NB4 (cell line): ENCODE results near the gene JHY.

ENCODE experiments used
- MYC ChIP-seq: IDR thresholded peaks from 2 replicates; pipeline ENCODE4 v1.6.1; 2011; ENCODE audit warnings: low read depth, low read length
- POLR2A ChIP-seq: IDR thresholded peaks from 2 replicates; pipeline ENCODE4 v1.6.1; 2011; ENCODE audit warnings: mild to moderate bottlenecking; ENCODE audit not compliant: insufficient read length; ENCODE audit errors: extremely low read depth
- TF ChIP-seq, protein P1 (sequence below): IDR thresholded peaks from one replicate; pipeline ENCODE4 v1.5.1; 2012; ENCODE audit warnings: low read depth, low read length
- TF ChIP-seq, protein P2 (sequence below): IDR thresholded peaks from 2 replicates; pipeline ENCODE4 v1.6.1; 2011; ENCODE audit warnings: low read depth, low read length

DNA sequence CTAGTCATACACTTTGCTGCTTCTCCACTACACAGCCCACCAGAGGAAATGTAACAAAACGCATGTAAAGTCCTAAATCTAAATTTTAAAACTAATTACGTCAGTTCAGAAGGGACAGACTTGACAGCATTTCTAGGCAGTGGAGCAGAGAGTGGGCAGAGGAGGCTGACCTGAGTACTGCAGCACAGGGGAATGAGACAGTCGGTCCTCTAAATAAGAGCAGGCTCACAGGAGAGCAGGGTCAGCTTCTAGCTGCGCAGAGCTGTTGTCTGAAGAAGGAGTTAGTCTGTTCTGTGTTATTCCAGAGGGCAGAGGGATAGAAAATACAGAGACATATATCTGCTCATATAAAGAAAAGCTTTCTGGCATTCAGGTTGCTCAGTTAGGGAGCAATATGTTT is 40.3 kb downstream of the JHY start:
- TF ChIP-seq, protein P1, sequence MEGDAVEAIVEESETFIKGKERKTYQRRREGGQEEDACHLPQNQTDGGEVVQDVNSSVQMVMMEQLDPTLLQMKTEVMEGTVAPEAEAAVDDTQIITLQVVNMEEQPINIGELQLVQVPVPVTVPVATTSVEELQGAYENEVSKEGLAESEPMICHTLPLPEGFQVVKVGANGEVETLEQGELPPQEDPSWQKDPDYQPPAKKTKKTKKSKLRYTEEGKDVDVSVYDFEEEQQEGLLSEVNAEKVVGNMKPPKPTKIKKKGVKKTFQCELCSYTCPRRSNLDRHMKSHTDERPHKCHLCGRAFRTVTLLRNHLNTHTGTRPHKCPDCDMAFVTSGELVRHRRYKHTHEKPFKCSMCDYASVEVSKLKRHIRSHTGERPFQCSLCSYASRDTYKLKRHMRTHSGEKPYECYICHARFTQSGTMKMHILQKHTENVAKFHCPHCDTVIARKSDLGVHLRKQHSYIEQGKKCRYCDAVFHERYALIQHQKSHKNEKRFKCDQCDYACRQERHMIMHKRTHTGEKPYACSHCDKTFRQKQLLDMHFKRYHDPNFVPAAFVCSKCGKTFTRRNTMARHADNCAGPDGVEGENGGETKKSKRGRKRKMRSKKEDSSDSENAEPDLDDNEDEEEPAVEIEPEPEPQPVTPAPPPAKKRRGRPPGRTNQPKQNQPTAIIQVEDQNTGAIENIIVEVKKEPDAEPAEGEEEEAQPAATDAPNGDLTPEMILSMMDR, result no peak
- no peak for TF ChIP-seq POLR2A
- TF ChIP-seq, protein P2, sequence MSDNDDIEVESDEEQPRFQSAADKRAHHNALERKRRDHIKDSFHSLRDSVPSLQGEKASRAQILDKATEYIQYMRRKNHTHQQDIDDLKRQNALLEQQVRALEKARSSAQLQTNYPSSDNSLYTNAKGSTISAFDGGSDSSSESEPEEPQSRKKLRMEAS, result no peak
- TF ChIP-seq MYC, result no peak
